KMS-11 (cell line): Measurements from ENCODE around the gene KRTAP5-3.

Experiments
- H2AFZ ChIP-seq: fragments of 200-600 bp; sonication (generic); 2 replicates; pipeline ENCODE4 v1.6.1; 2016; ENCODE audit warnings: antibody characterized with exemption, mixed run types, low read depth
- H3K27ac ChIP-seq: fragments of 200-600 bp; sonication (generic); 2 replicates; pipeline ENCODE4 v1.6.1; 2016; ENCODE audit warnings: mild to moderate bottlenecking, mixed run types
- H3K27me3 ChIP-seq: fragments of 200-600 bp; sonication (generic); 2 replicates; pipeline ENCODE4 v1.6.1; 2017; ENCODE audit warnings: mild to moderate bottlenecking, low read depth, mixed run types, moderate library complexity; ENCODE audit not compliant: insufficient read depth
- H3K36me3 ChIP-seq: fragments of 200-600 bp; sonication (generic); 2 replicates; pipeline ENCODE4 v1.6.1; 2017; ENCODE audit warnings: mild to moderate bottlenecking, mixed run types; ENCODE audit not compliant: insufficient read depth
- H3K4me1 ChIP-seq: fragments of 200-600 bp; sonication (generic); 2 replicates; pipeline ENCODE4 v1.6.1; 2016; ENCODE audit warnings: mild to moderate bottlenecking, low read depth, mixed run types; ENCODE audit not compliant: poor library complexity, severe bottlenecking
- H3K4me2 ChIP-seq: fragments of 200-600 bp; sonication (generic); 2 replicates; pipeline ENCODE4 v1.7.0; 2016; ENCODE audit warnings: mild to moderate bottlenecking, mixed run types
- H3K4me3 ChIP-seq: fragments of 200-600 bp; sonication (generic); IDR thresholded peaks from 2 replicates; pipeline ENCODE4 v1.6.1; 2017; ENCODE audit warnings: low read depth, low read length, mixed read lengths; ENCODE audit not compliant: insufficient read depth
- H3K79me2 ChIP-seq: fragments of 200-600 bp; sonication (generic); 2 replicates; pipeline ENCODE4 v1.6.1; 2016; ENCODE audit warnings: low read depth, mixed run types; ENCODE audit not compliant: insufficient read depth
- H3K9ac ChIP-seq: fragments of 200-600 bp; sonication (generic); 2 replicates; pipeline ENCODE4 v1.6.1; 2016; ENCODE audit warnings: mild to moderate bottlenecking, mixed run types
- H4K20me1 ChIP-seq: fragments of 200-600 bp; sonication (generic); 2 replicates; pipeline ENCODE4 v1.6.1; 2016; ENCODE audit warnings: mild to moderate bottlenecking, mixed run types; ENCODE audit not compliant: insufficient read depth
- TF ChIP-seq, protein P1 (sequence below): fragments of 200-600 bp; sonication (generic); conservative IDR thresholded peaks from 2 replicates; pipeline ENCODE4 v1.6.1; 2017; ENCODE audit warnings: low read depth, mild to moderate bottlenecking, antibody characterized with exemption, low read length, moderate library complexity, mixed read lengths

Gene KRTAP5-3

DNA sequence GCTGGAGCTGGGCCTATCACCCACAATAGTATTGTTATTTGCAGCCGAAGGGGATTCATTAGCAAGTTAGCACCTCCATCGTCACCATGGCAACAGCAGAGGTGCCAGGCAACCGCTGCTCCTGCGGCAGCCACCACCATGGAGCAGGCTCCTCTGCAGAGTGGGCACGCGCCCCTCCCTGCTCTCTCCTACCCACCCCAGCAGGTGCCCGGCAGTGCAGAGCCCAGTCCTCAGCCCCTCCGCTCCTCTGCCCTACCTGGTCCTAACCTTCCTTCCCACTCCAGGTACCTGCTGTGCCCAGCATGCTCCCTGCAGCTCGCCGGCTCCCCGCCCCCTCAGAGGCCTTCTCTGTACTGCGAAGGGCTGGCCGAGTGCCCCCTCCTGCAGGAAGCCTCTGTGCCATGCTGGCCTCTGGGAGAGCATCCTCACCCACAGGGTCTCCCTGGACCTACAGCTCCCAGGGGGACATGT, 39.8 kb downstream of the KRTAP5-3 start:
- Histone ChIP-seq H3K9ac (no peak overlapping the region), H4K20me1 (no peaks in the 10 kb centered on the region), H3K4me3 (no peak overlapping the region), H3K4me2 (no peak overlapping the region), H3K27ac (no peak overlapping the region), H3K27me3 (peaks cover 13% of the 10 kb centered on the region; the same call in 1 of the 2 replicates), H3K4me1 (no peaks in the 10 kb centered on the region), H3K36me3 (no peaks in the 10 kb centered on the region), H3K79me2 (no peaks in the 10 kb centered on the region), H2AFZ (no peak overlapping the region)
- TF ChIP-seq, protein P1, sequence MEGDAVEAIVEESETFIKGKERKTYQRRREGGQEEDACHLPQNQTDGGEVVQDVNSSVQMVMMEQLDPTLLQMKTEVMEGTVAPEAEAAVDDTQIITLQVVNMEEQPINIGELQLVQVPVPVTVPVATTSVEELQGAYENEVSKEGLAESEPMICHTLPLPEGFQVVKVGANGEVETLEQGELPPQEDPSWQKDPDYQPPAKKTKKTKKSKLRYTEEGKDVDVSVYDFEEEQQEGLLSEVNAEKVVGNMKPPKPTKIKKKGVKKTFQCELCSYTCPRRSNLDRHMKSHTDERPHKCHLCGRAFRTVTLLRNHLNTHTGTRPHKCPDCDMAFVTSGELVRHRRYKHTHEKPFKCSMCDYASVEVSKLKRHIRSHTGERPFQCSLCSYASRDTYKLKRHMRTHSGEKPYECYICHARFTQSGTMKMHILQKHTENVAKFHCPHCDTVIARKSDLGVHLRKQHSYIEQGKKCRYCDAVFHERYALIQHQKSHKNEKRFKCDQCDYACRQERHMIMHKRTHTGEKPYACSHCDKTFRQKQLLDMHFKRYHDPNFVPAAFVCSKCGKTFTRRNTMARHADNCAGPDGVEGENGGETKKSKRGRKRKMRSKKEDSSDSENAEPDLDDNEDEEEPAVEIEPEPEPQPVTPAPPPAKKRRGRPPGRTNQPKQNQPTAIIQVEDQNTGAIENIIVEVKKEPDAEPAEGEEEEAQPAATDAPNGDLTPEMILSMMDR: no peak

DNA sequence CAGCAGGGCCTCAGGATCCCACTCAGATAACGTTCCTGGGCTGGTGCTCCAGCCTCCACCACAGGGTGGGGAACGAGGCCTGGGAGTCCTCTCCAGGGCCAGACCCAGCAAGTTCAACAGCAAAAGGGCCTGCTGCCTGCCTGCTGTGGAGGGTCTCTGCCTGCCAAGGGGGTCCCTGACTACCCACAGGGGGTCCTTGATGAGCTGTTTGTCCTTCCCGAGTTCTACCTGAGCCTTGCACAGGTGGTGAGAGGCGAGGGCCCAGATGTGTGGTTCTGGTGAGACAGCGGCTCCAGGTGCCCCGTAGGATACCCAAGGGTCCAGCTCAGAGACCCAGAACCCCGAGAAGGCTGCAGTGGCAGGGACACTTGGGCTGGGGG, 40.6 kb downstream of the KRTAP5-3 start:
- peaks cover 7% of the 10 kb centered on the region; the same call in 1 of the 2 replicates for H3K27me3 ChIP-seq
- H3K4me3 ChIP-seq: no peak overlapping the region
- H3K79me2 ChIP-seq: no peaks in the 10 kb centered on the region
- no peaks in the 10 kb centered on the region for H3K36me3 ChIP-seq
- H4K20me1 ChIP-seq: no peaks in the 10 kb centered on the region
- TF ChIP-seq, protein P1: no peak
- H3K27ac ChIP-seq: no peak overlapping the region
- H3K4me2 ChIP-seq: no peak overlapping the region
- H3K9ac ChIP-seq: no peak overlapping the region
- no peaks in the 10 kb centered on the region for H3K4me1 ChIP-seq
- no peak overlapping the region for H2AFZ ChIP-seq

DNA sequence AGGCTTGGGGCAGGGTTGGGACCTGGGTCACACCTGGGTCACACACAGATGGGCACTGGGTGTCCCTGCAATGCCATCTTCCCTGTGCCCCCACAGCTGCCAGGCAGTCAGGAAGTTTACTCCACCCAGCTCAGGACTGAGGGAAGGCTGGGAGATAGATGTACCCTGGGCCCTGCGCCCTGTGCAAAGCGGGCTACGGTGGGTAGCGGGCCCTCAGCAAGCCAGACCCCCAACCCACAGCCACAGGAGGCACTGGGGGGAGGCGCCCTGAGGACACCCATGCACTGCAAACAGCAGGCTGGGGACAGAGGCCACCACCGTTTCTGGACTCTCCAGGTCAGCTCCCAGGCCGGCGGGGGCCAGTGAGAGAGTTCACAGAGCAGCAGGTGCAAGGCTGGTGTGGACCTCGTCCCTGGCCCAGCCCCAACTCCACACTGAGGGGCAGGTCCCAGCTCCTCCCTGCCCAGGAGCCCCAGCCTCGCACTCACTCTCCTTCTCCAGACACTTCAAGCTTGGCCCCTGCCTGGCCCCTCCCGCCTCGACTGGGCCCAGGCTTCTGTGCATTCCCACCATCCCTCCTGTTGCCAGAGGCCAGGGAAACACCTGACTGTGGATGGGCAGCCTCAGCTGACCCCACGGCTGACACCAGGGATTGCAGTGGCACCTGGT, 41.1 kb downstream of the KRTAP5-3 start:
- Histone ChIP-seq H3K27ac (no peak overlapping the region), H4K20me1 (no peaks in the 10 kb centered on the region), H3K27me3 (peaks cover 5% of the 10 kb centered on the region; the same call in 1 of the 2 replicates), H3K4me1 (no peaks in the 10 kb centered on the region), H2AFZ (no peak overlapping the region), H3K79me2 (no peaks in the 10 kb centered on the region), H3K4me3 (no peak overlapping the region), H3K4me2 (no peak overlapping the region), H3K9ac (no peak overlapping the region), H3K36me3 (no peaks in the 10 kb centered on the region)
- TF ChIP-seq, protein P1: 0 out of 2 replicates have a peak, but pooled peaks have one; percentile 0

DNA sequence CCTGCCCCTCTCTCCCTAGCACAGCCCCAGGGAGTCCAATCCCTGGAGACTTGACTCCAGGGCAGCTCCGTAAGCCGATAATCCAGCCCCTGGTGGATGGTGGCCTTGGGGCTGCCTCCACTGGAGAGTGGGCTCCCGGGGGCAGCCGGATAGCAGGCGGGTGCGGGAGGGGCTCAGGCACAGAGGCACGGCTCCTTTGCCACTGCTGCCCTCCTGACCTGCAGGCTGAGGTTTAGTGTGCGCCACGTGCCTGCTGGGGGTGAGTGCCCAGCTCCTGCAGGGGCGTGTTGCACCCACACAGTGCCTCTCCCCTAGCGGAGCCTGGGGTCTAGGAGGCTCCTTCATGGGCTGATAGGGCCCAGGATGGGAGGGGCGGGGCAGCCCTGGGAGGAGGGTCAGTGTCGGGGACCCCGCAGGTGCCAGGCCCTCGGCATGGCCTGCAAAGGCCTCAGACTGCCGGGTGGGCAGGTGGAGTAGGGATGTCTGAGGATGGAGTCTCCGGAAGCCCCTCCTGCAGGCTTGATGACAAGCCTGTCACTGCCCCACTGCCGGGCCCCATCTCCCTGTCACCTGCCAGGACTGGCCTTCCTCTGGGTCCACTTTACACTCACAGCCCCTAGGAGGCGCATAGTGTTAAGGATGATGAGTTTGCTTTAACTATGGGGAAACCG, 41.7 kb downstream of the KRTAP5-3 start:
- H3K4me3 ChIP-seq: no peak overlapping the region
- H3K4me2 ChIP-seq: no peak overlapping the region
- no peak overlapping the region for H2AFZ ChIP-seq
- no peak overlapping the region for H3K27ac ChIP-seq
- no peaks in the 10 kb centered on the region for H3K4me1 ChIP-seq
- TF ChIP-seq, protein P1: 0 out of 2 replicates have a peak, but pooled peaks have one; percentile 25
- H3K27me3 ChIP-seq: peaks cover 5% of the 10 kb centered on the region; the same call in 1 of the 2 replicates
- no peak overlapping the region for H3K9ac ChIP-seq
- H3K79me2 ChIP-seq: no peaks in the 10 kb centered on the region
- no peaks in the 10 kb centered on the region for H4K20me1 ChIP-seq
- no peaks in the 10 kb centered on the region for H3K36me3 ChIP-seq
